Measurements from ENCODE around the gene SAYSD1.

Gene SAYSD1

GRCh38 chr6:39108041-39108839 is 6.7 kb downstream of the SAYSD1 start:
- DNase-seq (ENCODE audit: low spot score) = no peak

GRCh38 chr6:39107641-39108040 is 7.3 kb downstream of the SAYSD1 start:
- DNase-seq (ENCODE audit: low spot score) = no peak

GRCh38 chr6:39107034-39107433 is 8.0 kb downstream of the SAYSD1 start:
- no peak for DNase-seq (ENCODE audit: low spot score)

- no peak for DNase-seq (ENCODE audit: low spot score)
Measured at GRCh38 chr6:39104528-39104927, 10.5 kb downstream of the SAYSD1 start.

GRCh38 chr6:39102821-39103136 is 12.2 kb downstream of the SAYSD1 start:
- DNase-seq (ENCODE audit: low spot score) = no peak

GRCh38 chr6:39102071-39102820 is 12.7 kb downstream of the SAYSD1 start:
- DNase-seq (ENCODE audit: low spot score) = peak; percentile 19

- no peak for DNase-seq (ENCODE audit: low spot score)
Measured at GRCh38 chr6:39100358-39100757, 14.6 kb downstream of the SAYSD1 start.

- DNase-seq (ENCODE audit: low spot score) = no peak
Measured at GRCh38 chr6:39095578-39095977, 19.4 kb downstream of the SAYSD1 start.

- DNase-seq (ENCODE audit: low spot score) = no peak
Measured at GRCh38 chr6:39093149-39093708, 21.8 kb downstream of the SAYSD1 start.

- peak; percentile 23 for DNase-seq (ENCODE audit: low spot score)
Measured at GRCh38 chr6:39092124-39092523, 22.9 kb downstream of the SAYSD1 start.

GRCh38 chr6:39091220-39091619 is 23.8 kb downstream of the SAYSD1 start:
- no peak for DNase-seq (ENCODE audit: low spot score)

- no peak for DNase-seq (ENCODE audit: low spot score)
Measured at GRCh38 chr6:39090036-39090435, 24.9 kb downstream of the SAYSD1 start.

- DNase-seq (ENCODE audit: low spot score) = peak; percentile 35
Measured at GRCh38 chr6:39088331-39088730, 26.7 kb downstream of the SAYSD1 start.

- DNase-seq (ENCODE audit: low spot score) = no peak
Measured at GRCh38 chr6:39087197-39087596, 27.8 kb downstream of the SAYSD1 start.

GRCh38 chr6:39086711-39087110 is 28.3 kb downstream of the SAYSD1 start:
- no peak for DNase-seq (ENCODE audit: low spot score)

- no peak for DNase-seq (ENCODE audit: low spot score)
Measured at GRCh38 chr6:39086294-39086693, 28.7 kb downstream of the SAYSD1 start.

- DNase-seq (ENCODE audit: low spot score) = no peak
Measured at GRCh38 chr6:39085129-39085797, 29.7 kb downstream of the SAYSD1 start.

- DNase-seq (ENCODE audit: low spot score) = no peak
Measured at GRCh38 chr6:39084506-39084905, 30.5 kb downstream of the SAYSD1 start.

GRCh38 chr6:39083231-39083634 is 31.8 kb downstream of the SAYSD1 start:
- no peak for DNase-seq (ENCODE audit: low spot score)

GRCh38 chr6:39082310-39082709 is 32.7 kb downstream of the SAYSD1 start:
- no peak for DNase-seq (ENCODE audit: low spot score)

- no peak for DNase-seq (ENCODE audit: low spot score)
Measured at GRCh38 chr6:39080246-39080875, 34.6 kb downstream of the SAYSD1 start.

Measured in NAMALWA (cell line).